Measurements from ENCODE around the gene CRB1. TPM values are rescaled to one million over a fixed set of nuclear protein-coding genes. Genes with fewer than 3 reads are reported as not detected.

Gene CRB1
- total RNA-seq, 4 donors from 2014 or later: 0.44 to 2.5 (median 1.0) TPM

DNA sequence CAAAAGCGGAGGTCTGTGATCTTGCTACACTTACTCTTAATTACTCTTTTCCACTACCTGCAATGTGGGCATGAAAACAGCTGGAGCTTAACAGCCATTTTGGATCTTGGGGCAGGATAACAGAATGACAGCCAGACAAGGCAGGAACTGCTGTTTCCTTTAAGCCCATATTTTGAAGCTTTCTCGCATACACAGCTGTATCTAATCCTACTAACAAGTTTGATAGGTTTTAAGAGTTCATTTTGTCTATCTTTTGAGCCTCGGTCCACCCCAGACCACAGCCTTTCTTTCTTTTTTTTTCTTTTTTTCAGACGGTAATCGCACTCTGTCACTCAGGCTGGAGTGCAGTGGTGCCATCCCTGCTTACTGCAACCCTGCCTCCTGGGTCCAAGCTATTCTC is 42.4 kb upstream of the CRB1 start:
- no peak for DNase-seq
- in situ Hi-C loops (cut with MboI; ENCODE audit: low sequenced_read_pairs in 4 of 4): no loop called here
- no peaks in the 10 kb centered on the region for H3K36me3 ChIP-seq
- ATAC-seq: no peak
- H3K4me1 ChIP-seq: no peaks in the 10 kb centered on the region
- no peak overlapping the region for H3K27ac ChIP-seq
- H3K27me3 ChIP-seq: no peaks in the 10 kb centered on the region
- no peaks in the 10 kb centered on the region for H3K9me3 ChIP-seq
- TF ChIP-seq POLR2A (IDR thresholded peaks at IDR 0.05): no peak
- TF ChIP-seq, protein P1, sequence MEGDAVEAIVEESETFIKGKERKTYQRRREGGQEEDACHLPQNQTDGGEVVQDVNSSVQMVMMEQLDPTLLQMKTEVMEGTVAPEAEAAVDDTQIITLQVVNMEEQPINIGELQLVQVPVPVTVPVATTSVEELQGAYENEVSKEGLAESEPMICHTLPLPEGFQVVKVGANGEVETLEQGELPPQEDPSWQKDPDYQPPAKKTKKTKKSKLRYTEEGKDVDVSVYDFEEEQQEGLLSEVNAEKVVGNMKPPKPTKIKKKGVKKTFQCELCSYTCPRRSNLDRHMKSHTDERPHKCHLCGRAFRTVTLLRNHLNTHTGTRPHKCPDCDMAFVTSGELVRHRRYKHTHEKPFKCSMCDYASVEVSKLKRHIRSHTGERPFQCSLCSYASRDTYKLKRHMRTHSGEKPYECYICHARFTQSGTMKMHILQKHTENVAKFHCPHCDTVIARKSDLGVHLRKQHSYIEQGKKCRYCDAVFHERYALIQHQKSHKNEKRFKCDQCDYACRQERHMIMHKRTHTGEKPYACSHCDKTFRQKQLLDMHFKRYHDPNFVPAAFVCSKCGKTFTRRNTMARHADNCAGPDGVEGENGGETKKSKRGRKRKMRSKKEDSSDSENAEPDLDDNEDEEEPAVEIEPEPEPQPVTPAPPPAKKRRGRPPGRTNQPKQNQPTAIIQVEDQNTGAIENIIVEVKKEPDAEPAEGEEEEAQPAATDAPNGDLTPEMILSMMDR (IDR thresholded peaks at IDR 0.05 in 4 of 5, conservative IDR thresholded peaks at IDR 0.05 in 1 of 5): no peak
- intact Hi-C loops (cut with DNase I; ENCODE audit: low total_unique reads): no loop called here
- H3K4me3 ChIP-seq: no peak overlapping the region

DNA sequence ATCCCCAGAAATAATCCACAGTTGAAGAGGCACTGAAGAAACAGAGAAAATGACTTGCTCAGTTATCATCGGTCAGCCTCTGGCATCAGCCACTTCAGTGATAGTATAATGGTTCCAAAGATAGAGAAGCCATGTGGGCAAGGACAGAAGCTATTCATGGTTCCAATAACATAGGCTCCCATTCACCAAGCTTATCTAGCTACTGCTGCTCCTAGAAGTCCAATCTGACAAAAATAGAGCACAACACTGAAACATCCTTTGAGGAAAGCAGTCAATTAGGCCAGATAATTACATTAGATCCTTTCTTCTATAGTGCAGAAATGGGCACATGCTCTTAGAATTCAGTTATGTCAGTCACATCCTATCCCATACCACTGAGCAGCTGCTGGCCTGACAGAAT is 33.5 kb upstream of the CRB1 start:
- Histone ChIP-seq H3K9me3 (no peaks in the 10 kb centered on the region), H3K4me1 (no peaks in the 10 kb centered on the region), H3K4me3 (no peak overlapping the region), H3K27ac (no peak overlapping the region), H3K36me3 (no peaks in the 10 kb centered on the region), H3K27me3 (no peaks in the 10 kb centered on the region)
- DNase-seq (no peak), ATAC-seq (no peak)
- in situ Hi-C loops (cut with MboI; ENCODE audit: low sequenced_read_pairs in 4 of 4): no loop called here
- TF ChIP-seq POLR2A (IDR thresholded peaks at IDR 0.05): no peak
- TF ChIP-seq, protein P1 (IDR thresholded peaks at IDR 0.05 in 4 of 5, conservative IDR thresholded peaks at IDR 0.05 in 1 of 5): no peak
- intact Hi-C loops (cut with DNase I; ENCODE audit: low total_unique reads): no loop called here

DNA sequence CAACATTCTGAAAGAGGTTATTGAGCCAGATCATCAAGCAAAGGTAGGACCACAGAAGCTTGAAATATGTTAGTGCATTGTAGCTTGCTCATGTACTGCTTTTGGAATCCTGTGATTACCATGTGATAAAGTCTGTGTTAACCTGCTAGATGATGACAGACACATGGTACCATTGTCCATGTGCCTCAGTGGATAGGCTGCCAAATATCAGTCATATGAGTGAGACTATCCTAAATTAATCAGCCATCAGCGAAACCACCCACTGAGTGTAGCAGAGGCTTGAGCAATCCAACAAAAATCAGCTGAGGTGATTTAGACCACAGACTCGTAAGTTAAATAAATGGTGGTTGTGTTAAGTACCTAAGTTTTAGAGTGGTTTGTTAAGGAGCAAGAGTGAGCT is 32.7 kb upstream of the CRB1 start:
- no peak for DNase-seq
- no peak for TF ChIP-seq POLR2A (IDR thresholded peaks at IDR 0.05)
- TF ChIP-seq, protein P1 (IDR thresholded peaks at IDR 0.05 in 4 of 5, conservative IDR thresholded peaks at IDR 0.05 in 1 of 5): no peak
- no peak overlapping the region for H3K27ac ChIP-seq
- no peaks in the 10 kb centered on the region for H3K9me3 ChIP-seq
- H3K27me3 ChIP-seq: no peaks in the 10 kb centered on the region
- no peaks in the 10 kb centered on the region for H3K4me1 ChIP-seq
- no peak overlapping the region for H3K4me3 ChIP-seq
- no peak for ATAC-seq
- intact Hi-C loops (cut with DNase I; ENCODE audit: low total_unique reads): no loop called here
- H3K36me3 ChIP-seq: no peaks in the 10 kb centered on the region
- in situ Hi-C loops (cut with MboI; ENCODE audit: low sequenced_read_pairs in 4 of 4): no loop called here

DNA sequence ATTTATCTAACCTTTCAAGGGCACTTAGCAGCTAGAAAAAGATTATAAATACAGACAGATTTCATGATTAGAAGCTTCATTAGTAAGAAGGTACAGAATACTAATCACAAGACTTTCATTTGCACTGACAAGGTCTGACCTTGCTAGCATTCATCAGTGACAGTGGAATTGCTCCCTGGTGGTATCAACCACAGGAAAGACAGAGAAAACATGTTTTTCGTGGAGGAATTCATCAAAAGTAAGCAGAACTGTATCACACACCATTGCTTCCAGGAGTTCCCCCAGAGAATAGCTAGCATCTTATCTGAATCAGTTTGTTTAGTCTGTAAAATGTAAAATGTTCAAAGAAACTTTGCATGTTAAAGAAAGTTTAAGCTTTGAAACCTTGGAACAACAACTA is 20.6 kb upstream of the CRB1 start:
- no peaks in the 10 kb centered on the region for H3K4me1 ChIP-seq
- TF ChIP-seq, protein P1 (IDR thresholded peaks at IDR 0.05 in 4 of 5, conservative IDR thresholded peaks at IDR 0.05 in 1 of 5): no peak
- TF ChIP-seq POLR2A (IDR thresholded peaks at IDR 0.05): no peak
- no peak overlapping the region for H3K27ac ChIP-seq
- H3K36me3 ChIP-seq: no peaks in the 10 kb centered on the region
- DNase-seq (no peak), ATAC-seq (no peak)
- H3K4me3 ChIP-seq: no peak overlapping the region
- in situ Hi-C loops (cut with MboI; ENCODE audit: low sequenced_read_pairs in 4 of 4) (no loop called here), intact Hi-C loops (cut with DNase I; ENCODE audit: low total_unique reads) (no loop called here)
- H3K27me3 ChIP-seq: no peaks in the 10 kb centered on the region
- no peaks in the 10 kb centered on the region for H3K9me3 ChIP-seq

DNA sequence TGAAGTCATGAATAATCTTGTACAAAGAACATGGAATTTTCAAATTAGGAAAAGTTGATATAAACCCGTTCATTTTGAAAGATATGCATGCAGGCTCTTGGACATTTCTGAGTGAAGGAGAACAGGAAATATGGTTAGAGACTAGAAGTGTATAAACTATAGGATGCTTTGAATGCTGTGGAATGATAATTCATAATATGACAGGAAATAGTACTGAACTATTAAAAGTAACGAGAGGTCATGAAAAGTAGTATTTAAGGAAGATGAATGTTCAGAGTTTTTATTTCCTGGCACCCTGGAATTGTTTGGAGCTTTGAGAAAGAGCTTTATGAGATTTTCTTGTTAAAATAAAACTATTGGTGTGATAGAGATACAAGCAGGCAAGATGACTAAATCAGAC is 18.7 kb upstream of the CRB1 start:
- H3K27me3 ChIP-seq: no peaks in the 10 kb centered on the region
- in situ Hi-C loops (cut with MboI; ENCODE audit: low sequenced_read_pairs in 4 of 4) (no loop called here), intact Hi-C loops (cut with DNase I; ENCODE audit: low total_unique reads) (no loop called here)
- no peak overlapping the region for H3K27ac ChIP-seq
- no peak for ATAC-seq
- no peak for DNase-seq
- no peaks in the 10 kb centered on the region for H3K9me3 ChIP-seq
- TF ChIP-seq, protein P1 (IDR thresholded peaks at IDR 0.05 in 4 of 5, conservative IDR thresholded peaks at IDR 0.05 in 1 of 5): no peak
- TF ChIP-seq POLR2A (IDR thresholded peaks at IDR 0.05): no peak
- H3K36me3 ChIP-seq: no peaks in the 10 kb centered on the region
- H3K4me1 ChIP-seq: no peaks in the 10 kb centered on the region
- H3K4me3 ChIP-seq: no peak overlapping the region
